ENCODE results near the gene HS1BP3. TPM values are rescaled to one million over a fixed set of nuclear protein-coding genes. Genes with fewer than 3 reads are reported as not detected.

HS1BP3 gene
- total and polyA plus RNA-seq, 9 of the 15 experiments (the other 6 are each of a cell fraction or from before 2014, with no cell fraction given): 0.41 to 8.3 (median 5.9) TPM

- TF ChIP-seq ATF6 (CRISPR knock-in tag; IDR thresholded peaks at IDR 0.05) (no peak), NCOA2 (IDR thresholded peaks at IDR 0.05; ENCODE audit: partially characterized antibody in 2 of 2) (no peak), ELF1 (tag; IDR thresholded peaks at IDR 0.05) (no peak)
These were observed 2.7 kb downstream of the HS1BP3 start (continued) for GRCh38 chr2:20648206-20648605.

DNA sequence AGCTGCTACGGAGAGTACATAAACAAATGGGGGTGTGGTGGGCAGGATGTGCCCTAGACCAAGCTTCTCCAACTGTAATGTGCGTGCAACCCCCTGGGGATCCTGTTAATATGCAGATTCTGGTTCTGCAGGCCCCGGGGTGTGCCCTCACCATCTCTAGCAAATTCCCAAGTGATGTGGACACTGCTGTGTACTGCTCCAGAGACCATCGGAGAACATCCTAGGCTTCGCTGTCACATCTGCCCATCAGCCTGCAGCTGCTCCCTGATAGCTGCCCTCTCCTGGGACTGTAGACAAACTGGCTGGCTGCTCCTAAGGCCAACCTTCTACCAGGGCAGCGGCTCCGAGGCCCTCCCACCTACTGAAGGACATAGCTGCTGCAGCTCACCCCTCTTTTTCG, 3.2 kb downstream of the HS1BP3 start:
- peaks cover 0 to 15% of the 10 kb centered on the region in 2 experiments; a peak in 2 of 5 replicates for H3K27me3 ChIP-seq (ENCODE audit: control insufficient read depth in 2 of 2, insufficient read depth in 2 of 2, low read length in 2 of 2)
- no peaks in the 10 kb centered on the region for H3K9me3 ChIP-seq (replicated peaks; ENCODE audit: control insufficient read depth, insufficient read depth, low read depth, low read length)
- ChIA-PET CTCF (ENCODE audit: low intra/inter-chr PET ratio) (no interaction called here), POLR2A (interaction anchor here (0.5 to 1.6 kb wide), 5 partner anchors 10 to 580 kb away, joined by 3 to 6 read pairs (median 3); no protein-coding TSS in a partner anchor)
- H3K9ac ChIP-seq (ENCODE audit: insufficient read depth in 1 of 2, low read depth in 2 of 2, low read length in 2 of 2): peak overlapping the region in 1 of 2 experiments; percentile 14; a peak in 1 of 4 replicates
- FAIRE-seq (no peak), DNase-seq (ENCODE audit: extremely low read depth in 1 of 4, low spot score in 3 of 4) (no peak), ATAC-seq (no peak)
- H3K36me3 ChIP-seq (ENCODE audit: control insufficient read depth, insufficient read depth, low read length): no peaks in the 10 kb centered on the region
- no peak overlapping the region for H3K27ac ChIP-seq (ENCODE audit: extremely low read depth, low read depth, low read length)
- H3K79me2 ChIP-seq (ENCODE audit: control insufficient read depth, insufficient read depth, low read length): no peaks in the 10 kb centered on the region; the same call in 2 of the 3 replicates
- H3K4me2 ChIP-seq (ENCODE audit: insufficient read depth, low read length): no peak overlapping the region
- intact Hi-C loops (cut with micrococcal nuclease) (no loop called here), in situ Hi-C loops (cut with MboI) (no loop called here)
- no peaks in the 10 kb centered on the region; the same call in 1 of the 2 replicates for H4K20me1 ChIP-seq (replicated peaks; ENCODE audit: control insufficient read depth, insufficient read depth, low read length)
- no TSS peak for BruUV-seq (replicated peaks)
- H3K4me1 ChIP-seq (replicated peaks in 1 of 2; ENCODE audit: control insufficient read depth in 2 of 2, insufficient read depth in 2 of 2, low read length in 2 of 2): peaks cover 13 to 24% of the 10 kb centered on the region in 2 experiments; a peak in 4 of 5 replicates
- no peak overlapping the region for H3K4me3 ChIP-seq
- no peaks in the 10 kb centered on the region for H3K9me1 ChIP-seq (ENCODE audit: control insufficient read depth, insufficient read depth, low read length)
- 43% methylated on average over 8 of the region's 8 CpGs for WGBS (ENCODE audit: insufficient coverage, low coverage, missing lambda C conversion rate)
- H2AFZ ChIP-seq (ENCODE audit: low read depth, low read length): no peak overlapping the region
- no peak for TF ChIP-seq PPARD (CRISPR knock-in tag; IDR thresholded peaks at IDR 0.05)
- TF ChIP-seq RNF2 (IDR thresholded peaks at IDR 0.05): no peak
- TF ChIP-seq ASH1L (IDR thresholded peaks at IDR 0.05; ENCODE audit: borderline replicate concordance, low read depth, partially characterized antibody): no peak
- TF ChIP-seq MTA1 (IDR thresholded peaks at IDR 0.05; ENCODE audit: borderline replicate concordance): no peak
- no peak for TF ChIP-seq RNF219 (CRISPR knock-in tag; IDR thresholded peaks at IDR 0.05)
- TF ChIP-seq ETV1 (tag; conservative IDR thresholded peaks at IDR 0.05; ENCODE audit: low read depth): no peak
- no peak for TF ChIP-seq JUN (IDR thresholded peaks at IDR 0.05; ENCODE audit: borderline replicate concordance, low read depth, low read length)
- TF ChIP-seq JUN (CRISPR knock-in tag; IDR thresholded peaks at IDR 0.05; ENCODE audit: borderline replicate concordance): no peak
- TF ChIP-seq CBX2 (IDR thresholded peaks at IDR 0.05; ENCODE audit: insufficient read depth, low read length, poor library complexity, severe bottlenecking): no peak
- TF ChIP-seq DIDO1 (tag; IDR thresholded peaks at IDR 0.05; ENCODE audit: low read depth): no peak
- no peak for TF ChIP-seq EP400 (IDR thresholded peaks at IDR 0.05)
- TF ChIP-seq, protein P1, sequence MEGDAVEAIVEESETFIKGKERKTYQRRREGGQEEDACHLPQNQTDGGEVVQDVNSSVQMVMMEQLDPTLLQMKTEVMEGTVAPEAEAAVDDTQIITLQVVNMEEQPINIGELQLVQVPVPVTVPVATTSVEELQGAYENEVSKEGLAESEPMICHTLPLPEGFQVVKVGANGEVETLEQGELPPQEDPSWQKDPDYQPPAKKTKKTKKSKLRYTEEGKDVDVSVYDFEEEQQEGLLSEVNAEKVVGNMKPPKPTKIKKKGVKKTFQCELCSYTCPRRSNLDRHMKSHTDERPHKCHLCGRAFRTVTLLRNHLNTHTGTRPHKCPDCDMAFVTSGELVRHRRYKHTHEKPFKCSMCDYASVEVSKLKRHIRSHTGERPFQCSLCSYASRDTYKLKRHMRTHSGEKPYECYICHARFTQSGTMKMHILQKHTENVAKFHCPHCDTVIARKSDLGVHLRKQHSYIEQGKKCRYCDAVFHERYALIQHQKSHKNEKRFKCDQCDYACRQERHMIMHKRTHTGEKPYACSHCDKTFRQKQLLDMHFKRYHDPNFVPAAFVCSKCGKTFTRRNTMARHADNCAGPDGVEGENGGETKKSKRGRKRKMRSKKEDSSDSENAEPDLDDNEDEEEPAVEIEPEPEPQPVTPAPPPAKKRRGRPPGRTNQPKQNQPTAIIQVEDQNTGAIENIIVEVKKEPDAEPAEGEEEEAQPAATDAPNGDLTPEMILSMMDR (IDR thresholded peaks at IDR 0.05 in 2 of 3, conservative IDR thresholded peaks at IDR 0.05 in 1 of 3; ENCODE audit: insufficient read depth in 2 of 3, low read depth in 1 of 3, low read length in 3 of 3): no peak
- no peak for TF ChIP-seq FOXJ2 (tag; IDR thresholded peaks at IDR 0.05)
